Activated B cell treated with CpG ODN at 0.5 μM for 24 hours (primary cell): Measurements from ENCODE around the gene MDN1. TPM values are rescaled to one million over a fixed set of nuclear protein-coding genes. Genes with fewer than 3 reads are reported as not detected.

Experiments used
- ATAC-seq: fragments of 200-7000 bp; cut with Tn5 transposase; one replicate; pipeline ENCODE4 v1.10.0; 2021; ENCODE audit warnings: low read depth, mild to moderate bottlenecking, moderate library complexity
- CTCF ChIA-PET: fragments of 350-600 bp; sonication (Branson Sonifier 250); formaldehyde crosslinking; loops from one replicate; lab custom pipeline; 2021; ENCODE audit warnings: antibody characterized with exemption; lab: Charles Lee
- POLR2A ChIA-PET: fragments of 350-600 bp; sonication (Branson Sonifier 250); formaldehyde crosslinking; loops from one replicate; lab custom pipeline; 2021; ENCODE audit warnings: antibody characterized with exemption; lab: Charles Lee
- DNase-seq: peaks from one replicate; pipeline ENCODE4 v3.0.0; 2022
- H3K27ac Mint-ChIP-seq: one replicate; pipeline ENCODE4 v1.8.0; 2020; ENCODE audit warnings: mixed read lengths
- H3K27me3 Mint-ChIP-seq: one replicate; pipeline ENCODE4 v1.8.0; 2021; ENCODE audit warnings: mixed read lengths
- H3K36me3 Mint-ChIP-seq: one replicate; pipeline ENCODE4 v1.8.0; 2021; ENCODE audit warnings: low read depth, mixed read lengths
- H3K4me1 Mint-ChIP-seq: one replicate; pipeline ENCODE4 v1.8.0; 2021; ENCODE audit warnings: mixed read lengths
- H3K4me3 Mint-ChIP-seq: one replicate; pipeline ENCODE4 v1.8.0; 2020; ENCODE audit warnings: mild to moderate bottlenecking, mixed read lengths
- H3K9me3 Mint-ChIP-seq: one replicate; pipeline ENCODE4 v1.8.0; 2020; ENCODE audit warnings: mixed read lengths
- CTCF ChIP-seq: fragments of 200-600 bp; IDR thresholded peaks from one replicate; pipeline ENCODE4 v1.8.0; 2022; ENCODE audit warnings: antibody characterized with exemption, mild to moderate bottlenecking
- intact Hi-C: fragments of 100-400 bp; cut with micrococcal nuclease; formaldehyde crosslinking; loops from one replicate; pipeline ENCODE4 v1.15.1; 2024
- total RNA-seq: library from RNA; stranded (reverse); gene quantifications from 2 replicates; pipeline ENCODE4 v1.2.3, GENCODE V29; 2022

The MDN1 gene
- total RNA-seq, 1 donor from 2014 or later = 65.4 TPM

GRCh38 chr6:89682991-89683390, 136.6 kb downstream of the MDN1 start:
- intact Hi-C loops = no loop called here
- Mint-ChIP-seq H3K4me1 (no peaks in the 10 kb centered on the region), H3K9me3 (no peaks in the 10 kb centered on the region), H3K27me3 (no peaks in the 10 kb centered on the region), H3K4me3 (no peak overlapping the region), H3K27ac (no peak overlapping the region), H3K36me3 (peaks cover 88% of the 10 kb centered on the region)
- CTCF ChIA-PET = no interaction called here
- TF ChIP-seq CTCF = no peak
- DNase-seq (no peak), ATAC-seq (no peak)
- POLR2A ChIA-PET = no interaction called here

GRCh38 chr6:89681983-89682564, 137.5 kb downstream of the MDN1 start:
- peaks cover 88% of the 10 kb centered on the region for H3K36me3 Mint-ChIP-seq
- DNase-seq = no peak
- no peaks in the 10 kb centered on the region for H3K9me3 Mint-ChIP-seq
- no peak overlapping the region for H3K27ac Mint-ChIP-seq
- no peaks in the 10 kb centered on the region for H3K27me3 Mint-ChIP-seq
- H3K4me3 Mint-ChIP-seq = no peak overlapping the region
- TF ChIP-seq CTCF = no peak
- ATAC-seq = no peak
- ChIA-PET POLR2A (no interaction called here), CTCF (no interaction called here)
- H3K4me1 Mint-ChIP-seq = no peaks in the 10 kb centered on the region
- intact Hi-C loops = no loop called here

- CTCF ChIA-PET = no interaction called here
- DNase-seq = no peak
Measured at GRCh38 chr6:89680551-89680950, 139.0 kb downstream of the MDN1 start.

GRCh38 chr6:89680150-89680549, 139.4 kb downstream of the MDN1 start:
- POLR2A ChIA-PET = no interaction called here

More at GRCh38 chr6:89680551-89680950, 139.0 kb downstream of the MDN1 start:
- TF ChIP-seq CTCF = no peak
- Mint-ChIP-seq H3K27me3 (no peaks in the 10 kb centered on the region), H3K36me3 (peaks cover 89% of the 10 kb centered on the region), H3K4me3 (no peak overlapping the region), H3K27ac (no peak overlapping the region), H3K4me1 (no peaks in the 10 kb centered on the region), H3K9me3 (no peaks in the 10 kb centered on the region)
- no peak for ATAC-seq
- POLR2A ChIA-PET = no interaction called here
- intact Hi-C loops = no loop called here

More at GRCh38 chr6:89680150-89680549, 139.4 kb downstream of the MDN1 start:
- H3K9me3 Mint-ChIP-seq = no peaks in the 10 kb centered on the region
- H3K4me3 Mint-ChIP-seq = no peak overlapping the region
- H3K36me3 Mint-ChIP-seq = peaks cover 89% of the 10 kb centered on the region
- DNase-seq (no peak), ATAC-seq (no peak)
- H3K4me1 Mint-ChIP-seq = no peaks in the 10 kb centered on the region
- H3K27ac Mint-ChIP-seq = no peak overlapping the region
- CTCF ChIA-PET = no interaction called here
- no peak for TF ChIP-seq CTCF
- intact Hi-C loops = no loop called here
- no peaks in the 10 kb centered on the region for H3K27me3 Mint-ChIP-seq
